BJ (cell line): ENCODE results near the gene EYA3. TPM values are rescaled to one million over a fixed set of nuclear protein-coding genes. Genes with fewer than 3 reads are reported as not detected.

ENCODE experiments used
- CTCF ChIA-PET: fragments of 350-600 bp; formaldehyde crosslinking; extraction: SDS; loops from one replicate; lab custom pipeline; 2021; ENCODE audit warnings: antibody characterized with exemption, inconsistent platforms; lab: Yijun Ruan, JAX
- POLR2A ChIA-PET: fragments of 300-600 bp; sonication (Branson Sonifier 250); formaldehyde crosslinking; extraction: SDS; loops from one replicate; lab custom pipeline; 2021; ENCODE audit warnings: antibody characterized with exemption; lab: Charles Lee
- DNase-seq: peaks from one replicate; pipeline ENCODE4 v3.0.0-alpha.2; 2011; ENCODE audit warnings: low read depth
- H3K27me3 ChIP-seq: 2 replicates; pipeline ENCODE4 v1.6.0; 2011; ENCODE audit warnings: low read length; ENCODE audit not compliant: control insufficient read depth, insufficient read depth
- H3K36me3 ChIP-seq: 2 replicates; pipeline ENCODE4 v1.5.1; 2011; ENCODE audit warnings: low read length; ENCODE audit not compliant: control insufficient read depth, insufficient read depth
- H3K4me3 ChIP-seq: 2 replicates; pipeline ENCODE4 v1.5.1; 2011; ENCODE audit warnings: low read depth, mild to moderate bottlenecking, control low read depth, low read length
- CTCF ChIP-seq: IDR thresholded peaks from 2 replicates; pipeline ENCODE4 v1.5.1; 2011; ENCODE audit warnings: low read depth, mild to moderate bottlenecking, control low read depth, inconsistent platforms, low read length, moderate library complexity; ENCODE audit not compliant: insufficient read depth
- polyA plus RNA-seq: library from polyadenylated mRNA; depleted of rRNA; stranded (reverse); fragments of >200 nt; gene quantifications from 2 replicates; pipeline ENCODE4 v1.2.3, GENCODE V29; 2011

The EYA3 gene
- polyA plus RNA-seq, 1 experiment = 8.6 TPM

- DNase-seq = no peak
- peaks cover 5% of the 10 kb centered on the region; the same call in 1 of the 2 replicates for H3K27me3 ChIP-seq
- TF ChIP-seq CTCF = no peak
- H3K36me3 ChIP-seq = no peaks in the 10 kb centered on the region
- no peak overlapping the region for H3K4me3 ChIP-seq
- ChIA-PET POLR2A (no interaction called here), CTCF (no interaction called here)
Measured at GRCh38 chr1:27954186-27954585, 134.2 kb downstream of the EYA3 start.

GRCh38 chr1:27952147-27952546 lies 136.3 kb downstream of the EYA3 start:
- H3K36me3 ChIP-seq = no peaks in the 10 kb centered on the region
- peaks cover 5% of the 10 kb centered on the region; the same call in 1 of the 2 replicates for H3K27me3 ChIP-seq
- no peak for TF ChIP-seq CTCF
- no peak overlapping the region for H3K4me3 ChIP-seq
- CTCF ChIA-PET = interaction anchor here (2.1 kb wide), 1 partner anchor 12 kb away, joined by 10 read pairs; no protein-coding TSS in a partner anchor
- DNase-seq = no peak
- POLR2A ChIA-PET = no interaction called here

- H3K27me3 ChIP-seq = peaks cover 5% of the 10 kb centered on the region; the same call in 1 of the 2 replicates
- no peak overlapping the region for H3K4me3 ChIP-seq
- no peak for DNase-seq
- ChIA-PET POLR2A (no interaction called here), CTCF (interaction anchor here (1.4 to 2.1 kb wide), 3 partner anchors 8 to 29 kb away, joined by 3 to 10 read pairs (median 4); partner anchors contain the start of gene XKR8)
- no peaks in the 10 kb centered on the region for H3K36me3 ChIP-seq
- no peak for TF ChIP-seq CTCF
Measured at GRCh38 chr1:27951396-27951795, 137.0 kb downstream of the EYA3 start.

GRCh38 chr1:27949027-27949426 lies 139.4 kb downstream of the EYA3 start:
- no peak for TF ChIP-seq CTCF
- Histone ChIP-seq H3K4me3 (no peak overlapping the region), H3K27me3 (0 out of 2 replicates have a peak, but pooled peaks cover 2% of the 10 kb centered on the region), H3K36me3 (no peaks in the 10 kb centered on the region)
- CTCF ChIA-PET = interaction anchor here (0.7 kb wide), 1 partner anchor 31 kb away, joined by 3 read pairs; no protein-coding TSS in a partner anchor
- DNase-seq = no peak
- POLR2A ChIA-PET = no interaction called here

GRCh38 chr1:27945020-27945419 lies 143.4 kb downstream of the EYA3 start:
- Histone ChIP-seq H3K36me3 (no peaks in the 10 kb centered on the region), H3K4me3 (no peak overlapping the region), H3K27me3 (no peaks in the 10 kb centered on the region)
- no peak for DNase-seq
- CTCF ChIA-PET = no interaction called here
- POLR2A ChIA-PET = no interaction called here
- TF ChIP-seq CTCF = no peak
